GM04504 (cell line): Measurements from ENCODE around the gene HSFX4.
"Not testable (repeated sequence)": the region's sequence is repeated elsewhere in the genome, so short reads cannot be mapped to it uniquely, and the experiment has no call there.

Experiments used
- DNase-seq: peaks from one replicate; pipeline ENCODE4 v3.0.0-alpha.2; 2012; ENCODE audit warnings: low read depth

Gene HSFX4

DNA sequence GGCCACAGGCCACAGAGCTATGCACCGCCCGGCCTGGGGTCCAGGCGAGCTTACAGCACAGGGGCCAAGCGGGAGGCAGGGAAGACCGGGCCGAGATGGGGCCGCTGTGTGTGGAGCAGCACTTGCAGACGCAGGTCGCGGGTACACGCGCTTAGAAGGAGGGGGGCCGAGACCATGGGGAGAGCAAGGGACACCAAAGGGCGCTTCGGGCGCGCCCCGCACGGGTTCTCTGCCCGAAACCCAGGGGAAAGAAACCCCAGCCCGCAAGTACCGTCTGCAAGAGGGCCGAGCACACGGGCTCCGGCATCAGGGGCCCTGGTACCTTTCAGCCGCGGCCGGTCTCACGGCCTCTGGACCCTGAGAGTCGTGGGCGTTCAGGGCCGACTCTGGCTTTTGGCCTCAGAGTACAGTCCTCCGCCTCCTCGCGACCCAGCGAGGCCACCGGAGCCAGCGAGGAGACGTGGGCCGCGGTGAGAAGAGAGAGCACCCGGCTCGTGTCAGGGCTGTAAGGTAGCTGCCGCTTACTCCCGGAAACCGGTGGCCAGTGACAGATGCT lies 8.6 kb downstream of the HSFX4 start:
- DNase-seq = no peak

DNA sequence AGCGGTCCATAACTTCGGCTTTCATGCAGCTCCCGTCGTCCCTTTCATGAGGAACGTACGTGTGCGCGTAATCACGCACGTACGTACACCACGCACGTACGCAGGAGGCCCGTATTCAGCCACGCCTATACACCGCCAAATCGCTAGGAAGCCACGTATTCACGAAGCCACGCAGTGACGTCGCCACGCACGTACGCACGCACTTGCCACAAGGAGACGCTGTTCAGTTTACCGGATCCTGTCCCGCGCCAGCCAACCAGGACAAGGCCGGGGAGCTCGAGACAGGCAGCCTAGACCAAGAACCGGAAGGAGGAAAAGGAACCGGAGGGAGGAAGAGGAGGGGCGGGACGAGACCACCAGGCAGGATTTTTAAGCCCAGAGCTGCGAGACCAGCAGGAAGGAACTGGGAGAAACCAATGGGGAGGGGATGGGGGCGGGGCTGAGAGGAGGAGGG lies 9.1 kb downstream of the HSFX4 start, which contains the start of gene EOLA2:
Gene EOLA2, minus strand, starts transcription at position 65 of the 454 bp plus-strand sequence. CDS start 4,617 bp downstream, outside the sequence.
- DNase-seq = peak; percentile 93

DNA sequence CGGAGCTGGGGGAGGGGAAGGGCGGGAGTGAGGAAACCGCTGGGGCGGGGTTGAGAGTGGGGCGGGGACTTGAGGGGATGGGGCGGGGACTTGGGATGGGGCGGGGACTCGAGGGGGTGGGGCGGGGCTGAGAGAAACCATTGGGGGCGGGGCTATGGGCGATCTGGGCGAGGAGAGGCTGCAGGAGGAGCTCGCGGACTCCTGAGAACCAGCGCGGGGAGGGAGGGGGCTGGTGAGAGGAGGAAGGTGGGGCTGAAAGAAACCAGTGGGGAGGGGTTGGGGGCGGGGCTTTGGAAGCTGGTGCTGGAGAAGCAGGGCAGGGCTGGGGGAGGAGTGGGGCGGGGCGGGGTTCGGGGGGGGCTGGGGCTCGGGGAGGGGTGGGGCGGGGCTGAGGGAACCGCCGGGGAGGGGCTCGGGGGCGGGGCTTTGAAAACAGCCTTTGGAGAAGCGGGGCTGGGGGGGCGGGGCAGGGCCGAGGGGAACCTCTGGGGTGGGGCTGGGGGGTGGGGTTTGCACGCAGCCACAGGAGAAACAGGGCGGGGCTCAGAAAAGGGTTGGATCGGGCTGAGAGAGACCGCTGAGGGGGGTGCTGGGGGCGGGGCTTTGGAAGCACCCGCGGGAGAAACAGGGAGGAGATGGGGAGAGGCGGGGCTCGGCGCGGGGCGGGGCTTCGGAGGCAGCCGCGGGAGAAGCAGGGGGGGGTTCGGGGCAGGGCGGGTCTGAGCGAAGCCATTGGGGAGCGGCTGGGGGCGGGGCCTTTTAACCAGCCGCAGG lies 9.7 kb downstream of the HSFX4 start:
- DNase-seq = peak; percentile 82

DNA sequence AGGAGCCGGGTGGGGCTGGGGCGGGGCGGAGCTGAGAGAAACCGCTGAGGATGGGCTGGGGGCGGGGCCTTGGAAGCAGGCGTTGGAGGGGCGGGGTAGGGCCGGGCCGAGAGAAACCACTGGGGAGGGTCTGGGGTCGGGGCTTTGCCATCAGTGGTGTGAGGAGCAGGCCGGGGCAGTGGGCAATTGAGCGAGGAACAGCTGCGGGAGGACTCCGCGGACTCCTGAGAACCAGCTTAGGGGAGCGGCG lies 10.2 kb downstream of the HSFX4 start:
- DNase-seq = no peak

DNA sequence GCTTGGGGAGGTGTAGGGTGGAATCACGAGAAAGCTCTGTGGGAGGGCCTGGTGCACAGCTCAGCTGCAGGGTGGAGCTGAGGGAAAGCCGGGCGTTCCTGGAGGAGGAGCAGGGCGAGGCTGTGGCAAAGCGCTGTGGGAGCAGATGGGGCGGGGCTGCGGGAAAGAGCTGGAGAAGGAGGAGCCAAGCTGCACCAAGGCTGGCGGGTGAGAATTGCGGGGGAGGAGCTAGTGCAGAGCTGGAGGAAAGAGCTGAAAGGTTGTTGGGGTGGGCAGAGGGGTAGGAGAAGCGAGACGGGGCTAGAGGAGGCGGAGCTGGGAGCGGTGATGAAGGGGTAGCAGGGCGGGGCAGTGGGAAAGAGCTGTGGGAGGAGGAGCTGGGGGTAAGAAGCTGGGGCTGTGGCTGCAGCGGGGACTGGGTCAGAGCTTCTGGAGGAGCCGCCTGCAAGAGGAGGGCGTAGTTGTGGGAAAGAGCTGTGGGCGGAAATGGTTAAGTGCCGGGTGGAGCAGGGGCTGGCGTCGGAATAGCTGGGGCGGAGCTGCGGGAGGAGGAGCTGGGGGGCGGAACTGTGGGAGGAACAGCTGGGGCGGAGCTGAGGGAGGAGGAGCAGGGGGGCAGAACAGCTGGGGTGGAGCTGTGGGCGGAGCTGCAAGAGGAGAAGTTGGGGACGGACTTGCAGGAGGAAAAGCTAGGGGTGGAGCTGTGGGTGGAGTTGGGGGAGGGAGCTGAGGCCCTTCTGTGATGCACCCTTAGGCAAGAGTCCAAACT lies 10.7 kb downstream of the HSFX4 start:
- DNase-seq = peak; percentile 91

DNA sequence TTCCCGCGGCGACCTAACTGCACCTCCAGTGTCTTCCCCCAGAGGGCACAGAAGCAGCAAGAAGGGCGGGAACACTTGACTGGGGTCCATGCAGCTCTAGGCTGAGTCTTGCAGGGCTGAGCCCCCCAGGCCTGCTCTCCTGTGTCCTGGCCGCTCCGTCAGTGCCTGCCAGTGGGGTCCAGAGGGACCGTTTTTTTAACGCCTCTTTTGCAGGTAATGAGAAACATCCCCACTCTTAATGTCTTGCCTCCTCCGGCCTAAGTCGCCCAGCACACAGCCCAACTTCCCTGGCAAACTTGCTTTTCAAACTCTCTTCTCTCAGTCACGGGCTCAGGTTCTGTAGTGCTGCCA lies 11.3 kb downstream of the HSFX4 start:
- DNase-seq = not testable (repeated sequence)

DNA sequence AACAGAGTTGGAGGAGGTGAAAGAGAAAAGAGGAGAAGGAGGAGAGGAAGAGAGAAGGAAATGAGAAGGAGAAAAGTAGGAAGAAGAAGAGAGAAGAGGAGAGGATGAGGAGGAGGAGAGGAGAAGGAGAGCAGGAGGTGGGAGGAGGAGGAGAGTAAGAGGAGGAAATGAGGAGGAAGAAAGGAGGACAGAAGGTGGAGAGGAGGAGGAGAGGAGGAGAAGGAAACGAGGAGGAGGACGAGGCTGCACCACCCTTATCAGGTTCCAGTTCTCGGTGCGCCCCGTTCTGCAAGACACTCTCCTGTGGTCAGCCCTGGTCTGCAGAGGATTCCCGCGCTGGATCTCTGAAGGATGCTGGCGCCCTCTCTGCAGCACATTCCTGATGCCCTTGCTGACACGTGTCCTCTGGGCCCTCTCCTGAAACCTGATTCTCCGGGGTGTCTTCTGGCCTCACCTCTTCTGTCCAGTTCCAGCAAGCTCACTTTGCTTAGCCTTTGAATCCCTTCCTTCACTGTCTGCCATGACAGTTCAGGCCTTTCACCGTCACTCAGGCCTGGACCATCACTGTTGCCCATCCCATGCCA lies 15.8 kb downstream of the HSFX4 start:
- not testable (repeated sequence) for DNase-seq

DNA sequence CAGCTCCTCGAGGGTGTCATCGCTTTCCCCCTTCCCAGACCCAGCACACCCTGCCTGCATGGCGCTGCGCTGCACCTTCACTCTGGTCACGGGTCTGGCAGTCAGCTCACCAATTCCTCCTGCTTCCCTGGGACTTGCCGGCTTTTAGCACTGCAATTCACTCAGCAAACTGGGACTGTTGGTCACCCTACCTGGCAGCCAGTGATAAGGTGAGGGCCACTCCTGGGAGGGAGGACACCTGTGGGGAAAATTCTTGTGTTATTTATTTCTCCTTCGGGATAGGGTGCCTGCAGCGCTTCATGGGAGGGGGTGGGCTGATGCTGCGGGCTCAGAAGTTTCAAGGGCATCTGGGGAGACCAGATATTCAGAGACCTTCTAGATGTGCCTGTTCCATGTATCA lies 16.4 kb downstream of the HSFX4 start:
- DNase-seq = not testable (repeated sequence)

DNA sequence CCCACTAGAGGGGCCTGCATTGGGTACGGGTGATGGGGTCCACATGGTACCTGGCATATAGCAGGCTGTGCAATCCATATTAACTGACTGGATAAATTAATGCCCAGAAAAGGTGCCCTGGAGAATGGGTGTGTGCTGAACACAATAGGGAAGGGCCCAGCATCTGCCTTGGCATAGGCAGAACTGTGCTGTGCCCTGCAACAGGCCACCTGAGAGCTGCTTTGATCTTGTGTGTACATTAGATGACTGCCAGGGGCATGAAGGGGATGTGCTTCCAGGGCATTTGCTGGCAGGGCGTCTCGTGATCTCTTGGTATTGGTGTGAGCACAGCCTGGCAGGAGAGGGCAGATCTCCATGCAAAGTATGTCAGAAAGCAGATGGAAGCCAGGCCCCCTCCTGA lies 17.6 kb downstream of the HSFX4 start:
- not testable (repeated sequence) for DNase-seq

DNA sequence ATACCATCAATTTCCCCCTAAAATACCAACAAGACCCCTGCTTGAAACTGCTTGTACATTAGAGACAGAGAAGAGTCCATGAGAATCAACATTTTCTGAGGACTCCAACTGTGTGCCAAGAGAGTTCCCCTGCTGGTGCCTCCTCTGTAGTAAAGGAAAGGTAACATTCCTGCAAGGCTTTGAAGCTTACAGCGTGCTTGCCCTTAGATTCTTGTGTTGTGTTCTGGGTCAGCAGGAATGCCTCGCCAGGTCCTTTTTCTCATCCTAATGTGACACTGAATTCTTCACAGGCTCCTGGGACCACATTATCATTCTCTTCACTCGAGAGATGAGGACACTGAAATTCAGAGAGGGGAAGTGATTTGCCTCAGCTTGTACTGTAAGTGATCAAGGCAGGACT lies 18.6 kb downstream of the HSFX4 start:
- no peak for DNase-seq

DNA sequence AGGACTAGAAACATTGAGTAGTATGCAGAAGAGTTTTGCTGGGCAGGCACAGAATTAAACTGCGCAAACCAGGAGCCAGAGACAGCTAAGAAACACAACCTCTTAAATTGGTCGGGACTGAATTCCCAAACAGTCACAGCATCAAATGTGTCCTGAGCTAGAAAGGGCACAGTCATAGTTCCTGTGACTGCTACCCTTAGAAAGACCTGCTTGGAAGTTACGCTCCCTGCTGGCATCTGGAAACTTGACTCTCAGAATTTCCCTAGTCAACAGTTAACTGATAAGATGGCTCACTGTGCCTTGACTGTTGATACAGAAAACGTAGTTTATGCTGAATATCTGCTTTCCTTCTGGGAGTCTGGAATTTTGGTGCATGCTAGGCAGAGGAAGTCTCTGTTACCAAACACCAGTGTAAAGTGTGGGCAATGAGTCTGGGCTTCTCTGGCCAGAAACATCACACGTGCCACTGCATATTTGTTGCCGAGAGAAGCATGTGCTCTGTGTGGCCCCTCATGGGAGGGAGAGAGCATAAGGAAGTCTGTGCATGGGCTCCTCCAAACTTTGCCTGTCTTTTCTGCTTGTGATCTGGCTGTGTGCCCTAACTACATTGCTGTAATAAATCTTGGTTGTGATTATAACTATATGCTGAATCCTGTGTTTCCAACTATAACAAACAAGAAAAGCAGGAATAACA lies 20.5 kb downstream of the HSFX4 start:
- no peak for DNase-seq

DNA sequence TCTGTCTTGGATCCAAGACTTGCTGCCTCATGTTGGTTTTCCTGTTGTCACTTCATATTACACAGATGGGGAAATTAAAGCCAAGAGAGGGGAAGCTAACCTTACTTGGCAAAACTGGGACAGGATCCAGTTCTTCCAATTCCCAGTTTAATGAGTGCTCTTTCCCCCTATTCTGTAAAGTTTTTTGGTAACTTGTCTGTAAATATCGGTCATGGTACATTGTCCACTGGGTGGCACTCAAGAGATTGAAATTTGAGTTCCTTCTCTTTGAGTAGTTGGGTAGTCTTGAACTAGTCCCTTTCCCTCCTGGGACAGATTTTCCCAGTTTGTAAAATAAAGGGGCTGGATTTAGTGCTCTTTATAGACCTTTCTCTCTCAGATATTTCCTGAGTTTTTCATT lies 21.3 kb downstream of the HSFX4 start:
- DNase-seq = peak; percentile 24

DNA sequence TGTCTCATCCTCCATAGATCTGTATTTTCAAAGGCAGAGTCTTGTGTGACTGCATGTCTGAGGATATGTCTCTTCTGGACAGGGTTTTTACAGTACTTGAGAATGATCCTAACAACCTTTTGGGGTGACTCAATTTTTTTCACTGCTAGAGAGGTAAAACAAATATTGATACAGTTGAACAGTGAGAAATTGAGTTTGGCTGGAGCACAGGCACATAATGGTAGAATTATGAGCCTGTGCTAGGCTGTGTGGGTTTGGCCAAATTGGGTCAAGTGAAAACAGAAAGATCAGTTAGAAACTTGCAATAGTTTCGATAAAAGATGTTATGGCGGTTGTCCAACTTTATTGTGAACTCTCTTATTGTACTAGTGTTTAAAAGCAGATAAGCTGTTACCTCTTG lies 32.2 kb downstream of the HSFX4 start:
- no peak for DNase-seq

DNA sequence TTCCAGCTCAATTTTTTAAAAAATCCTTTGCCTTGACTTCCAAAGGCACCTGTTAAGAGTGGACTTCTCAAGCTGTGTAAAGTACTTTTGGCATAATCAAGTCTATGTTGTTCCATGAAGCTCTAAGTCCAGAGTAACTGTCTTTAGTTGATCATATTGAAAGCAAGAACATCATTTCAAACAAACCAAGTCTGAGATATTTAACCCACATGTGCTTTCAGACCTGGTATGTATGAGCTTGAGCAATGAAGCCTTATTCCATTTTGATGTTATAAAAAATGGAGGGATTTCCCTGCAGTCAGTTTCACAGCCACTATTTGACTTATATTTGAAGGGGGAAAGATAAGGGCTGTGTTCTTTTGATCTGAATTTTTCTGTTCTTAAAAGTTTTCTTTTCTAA lies 32.6 kb downstream of the HSFX4 start:
- no peak for DNase-seq

DNA sequence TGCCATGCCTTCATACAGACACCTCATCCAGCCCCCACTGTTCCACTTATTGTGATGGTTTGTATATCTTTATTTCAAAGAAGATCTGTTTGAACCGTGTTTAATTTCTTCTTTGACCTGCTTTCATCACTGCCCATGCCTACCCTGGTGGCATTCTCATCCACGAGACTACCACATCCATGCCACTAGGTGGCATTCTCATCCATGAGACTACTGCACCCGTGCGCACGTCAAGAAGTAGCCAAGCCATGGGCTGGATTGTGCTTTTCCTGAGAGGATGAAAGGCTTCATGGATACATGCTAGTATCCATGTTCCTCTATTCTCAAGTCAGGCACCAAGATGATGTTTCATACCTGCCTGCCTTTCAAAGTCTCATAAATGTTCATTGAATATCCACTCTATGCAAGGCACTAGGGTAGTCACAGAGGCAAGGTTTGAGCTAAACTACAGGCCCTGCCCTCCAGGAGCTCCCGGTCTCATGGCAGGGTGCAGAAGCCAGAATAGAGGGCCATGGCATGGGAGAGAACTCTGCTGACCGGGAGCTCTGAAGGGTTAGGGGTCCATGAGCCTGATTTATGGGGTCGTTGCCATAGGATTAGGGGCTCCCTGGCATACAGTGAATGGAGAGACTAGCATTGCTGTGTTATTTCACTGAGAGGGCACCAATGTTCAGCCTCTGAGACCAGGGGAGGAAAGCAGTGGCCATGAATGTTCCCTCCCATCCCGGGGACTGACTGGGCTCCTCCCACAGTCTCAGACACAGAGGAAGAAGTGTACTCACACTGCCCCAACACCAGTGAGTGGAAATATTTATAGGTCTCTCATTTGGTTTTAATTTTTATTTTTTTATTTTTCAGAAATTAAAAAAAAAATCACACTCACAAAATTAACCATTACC lies 33.7 kb downstream of the HSFX4 start:
- peak; percentile 49 for DNase-seq

DNA sequence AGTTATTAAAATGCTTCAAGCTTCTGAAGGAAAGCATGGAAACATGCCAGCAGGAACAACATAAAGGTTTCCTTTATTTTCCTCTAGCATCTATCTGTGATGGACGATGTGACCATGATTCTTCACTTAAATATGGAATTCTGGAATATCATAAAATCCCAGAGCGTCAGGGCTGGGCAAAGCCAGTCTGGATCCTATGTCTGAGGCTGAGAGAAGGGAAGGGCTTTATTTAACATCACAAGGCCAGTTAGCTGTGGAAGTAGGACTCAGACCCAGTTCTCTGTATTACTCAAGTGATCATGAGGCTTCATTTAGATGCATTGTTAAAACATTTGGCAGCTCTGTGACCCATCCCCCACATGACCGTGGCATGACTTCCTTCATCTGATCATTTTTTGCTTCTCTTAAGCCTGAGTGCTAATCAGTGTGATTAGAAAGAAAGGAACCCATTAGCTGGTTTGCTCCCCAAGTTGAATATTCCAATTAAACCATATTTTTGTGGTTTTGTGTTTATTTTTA lies 49.8 kb downstream of the HSFX4 start:
- DNase-seq = no peak
